Endothelial cell (in vitro differentiated cells): ENCODE results near the gene MYO7B. TPM values are rescaled to one million over a fixed set of nuclear protein-coding genes. Genes with fewer than 3 reads are reported as not detected.

Experiments
- DNase-seq: peaks from one replicate; pipeline ENCODE4 v3.0.0; 2021; ENCODE audit warnings: low spot score
- H3K27ac Mint-ChIP-seq: one replicate; pipeline ENCODE4 v1.8.0; 2021; ENCODE audit warnings: mixed read lengths, inconsistent platforms; ENCODE audit not compliant: unreplicated experiment
- H3K27me3 Mint-ChIP-seq: one replicate; pipeline ENCODE4 v1.8.0; 2021; ENCODE audit warnings: mild to moderate bottlenecking, moderate library complexity, mixed read lengths, inconsistent platforms; ENCODE audit not compliant: unreplicated experiment
- H3K36me3 Mint-ChIP-seq: one replicate; pipeline ENCODE4 v1.8.0; 2021; ENCODE audit warnings: mild to moderate bottlenecking, low read depth, mixed read lengths, inconsistent platforms; ENCODE audit not compliant: unreplicated experiment
- H3K4me1 Mint-ChIP-seq: one replicate; pipeline ENCODE4 v1.8.0; 2021; ENCODE audit warnings: mild to moderate bottlenecking, mixed read lengths, inconsistent platforms; ENCODE audit not compliant: unreplicated experiment
- H3K4me3 Mint-ChIP-seq: one replicate; pipeline ENCODE4 v1.8.0; 2021; ENCODE audit warnings: mild to moderate bottlenecking, mixed read lengths, inconsistent platforms; ENCODE audit not compliant: unreplicated experiment
- H3K9me3 Mint-ChIP-seq: one replicate; pipeline ENCODE4 v1.8.0; 2021; ENCODE audit warnings: mixed read lengths, inconsistent platforms; ENCODE audit not compliant: unreplicated experiment
- CTCF ChIP-seq: fragments of 200-600 bp; sonication (generic); IDR thresholded peaks from one replicate; pipeline ENCODE4 v1.5.0; 2021; ENCODE audit warnings: antibody characterized with exemption; ENCODE audit not compliant: unreplicated experiment
- total RNA-seq: library from RNA; stranded (reverse); fragmentation: NEBNext Ultra II Directional; extraction: Animal tissue kit (Norgen Biotek cat#: 25700); gene quantifications from one replicate; pipeline ENCODE4 v1.2.1, GENCODE V29; 2021; ENCODE audit not compliant: unreplicated experiment

The MYO7B gene
- total RNA-seq, 1 donor from 2014 or later: 0.90 TPM

GRCh38 chr2:127659408-127660290, 124.2 kb downstream of the MYO7B start:
- Mint-ChIP-seq H3K4me1 (peaks cover 4% of the 10 kb centered on the region), H3K4me3 (no peak overlapping the region), H3K9me3 (no peaks in the 10 kb centered on the region), H3K27ac (peak overlapping the region; percentile 24), H3K36me3 (no peaks in the 10 kb centered on the region), H3K27me3 (peaks cover 5% of the 10 kb centered on the region)
- no peak for TF ChIP-seq CTCF
- DNase-seq: no peak

- TF ChIP-seq CTCF: no peak
- Mint-ChIP-seq H3K36me3 (no peaks in the 10 kb centered on the region), H3K27ac (no peak overlapping the region), H3K9me3 (no peaks in the 10 kb centered on the region), H3K4me1 (peaks cover 4% of the 10 kb centered on the region), H3K4me3 (no peak overlapping the region), H3K27me3 (peaks cover 5% of the 10 kb centered on the region)
- DNase-seq: no peak
These were observed 124.8 kb downstream of the MYO7B start for GRCh38 chr2:127660291-127660578.

GRCh38 chr2:127661072-127661649, 125.7 kb downstream of the MYO7B start:
- H3K27ac Mint-ChIP-seq: no peak overlapping the region
- TF ChIP-seq CTCF: no peak

GRCh38 chr2:127661949-127662510, 126.5 kb downstream of the MYO7B start:
- H3K9me3 Mint-ChIP-seq: no peaks in the 10 kb centered on the region
- DNase-seq: no peak
- TF ChIP-seq CTCF: no peak
- no peaks in the 10 kb centered on the region for H3K36me3 Mint-ChIP-seq
- no peak overlapping the region for H3K27ac Mint-ChIP-seq
- H3K4me1 Mint-ChIP-seq: peaks cover 4% of the 10 kb centered on the region
- H3K27me3 Mint-ChIP-seq: peaks cover 2% of the 10 kb centered on the region
- no peak overlapping the region for H3K4me3 Mint-ChIP-seq

More at GRCh38 chr2:127661072-127661649, 125.7 kb downstream of the MYO7B start:
- Mint-ChIP-seq H3K4me1 (peaks cover 4% of the 10 kb centered on the region), H3K9me3 (no peaks in the 10 kb centered on the region), H3K27me3 (peaks cover 2% of the 10 kb centered on the region), H3K4me3 (no peak overlapping the region), H3K36me3 (no peaks in the 10 kb centered on the region)
- DNase-seq: no peak
